Measurements from ENCODE around the gene PDCD4.

DNA sequence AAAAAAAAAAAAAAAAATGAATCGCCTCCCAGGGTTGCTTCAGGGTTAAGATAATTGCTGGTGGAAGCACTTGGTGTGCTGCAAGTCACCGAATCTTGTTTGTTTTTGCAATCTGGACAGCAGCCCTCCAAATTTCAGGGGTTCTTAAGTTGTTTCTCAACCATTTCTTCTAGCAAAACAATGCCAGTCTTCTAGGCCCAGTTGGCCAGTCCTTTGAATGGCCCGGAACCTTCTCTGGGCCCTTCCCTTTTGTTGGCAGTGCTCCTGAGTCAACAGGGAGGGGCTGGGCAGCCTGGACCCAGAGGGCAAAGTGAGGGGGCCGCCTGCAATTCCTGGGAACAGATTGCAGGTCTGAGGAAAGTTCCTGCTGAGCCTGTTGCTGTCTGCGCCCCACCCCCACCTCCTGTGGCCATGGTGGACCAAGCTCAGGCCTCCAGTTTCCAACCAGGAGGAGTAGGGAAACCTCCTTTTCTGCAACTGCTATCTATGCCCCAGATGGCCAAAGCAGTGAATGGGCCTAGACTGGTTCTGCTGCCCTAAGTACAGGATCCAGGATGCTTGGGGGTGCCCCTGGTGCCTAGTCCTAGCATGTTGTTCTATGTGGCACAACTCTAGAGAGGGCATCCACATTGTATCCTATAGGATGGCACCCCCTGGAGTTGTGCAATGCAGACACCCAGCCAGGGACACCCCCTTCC lies 31.4 kb upstream of the PDCD4 start:
- no peak for TF ChIP-seq CTCF (IDR thresholded peaks at IDR 0.05; ENCODE audit: control extremely low read depth in 1 of 3, insufficient read depth in 1 of 3, low read depth in 1 of 3, low read length in 3 of 3)
- TF ChIP-seq SP1 (IDR thresholded peaks at IDR 0.05; ENCODE audit: low read depth, low read length), result no peak
